Measurements from ENCODE around the gene ZSCAN2. TPM values are rescaled to one million over a fixed set of nuclear protein-coding genes. Genes with fewer than 3 reads are reported as not detected.

The ZSCAN2 gene
- total and polyA plus RNA-seq, 9 donors: 5.6 to 13.3 (median 8.2) TPM

DNA sequence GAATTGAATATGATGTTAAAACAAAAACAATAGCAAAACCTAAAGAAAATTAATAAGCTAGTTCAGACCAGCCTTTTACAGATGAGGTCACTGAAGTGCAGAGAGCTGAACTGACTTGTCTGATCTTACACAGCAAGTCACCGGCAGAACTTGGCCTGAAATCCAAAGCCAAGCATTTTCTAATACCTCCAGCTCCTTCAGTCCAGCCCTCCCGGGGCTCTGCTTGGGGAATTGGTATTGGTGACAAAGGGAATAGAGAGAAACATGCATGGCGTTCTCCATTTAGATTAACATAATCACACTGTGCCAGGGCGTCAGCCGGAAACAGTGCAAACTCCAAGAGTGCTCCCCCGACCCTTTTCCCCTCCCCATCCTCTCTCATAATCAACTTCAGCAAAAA is 14.1 kb upstream of the ZSCAN2 start:
- Histone ChIP-seq H3K4me3 (no peak overlapping the region), H3K4me1 (ENCODE audit: insufficient read depth) (peaks cover 3% of the 10 kb centered on the region), H3K36me3 (no peaks in the 10 kb centered on the region), H3K27me3 (no peaks in the 10 kb centered on the region), H3K9me3 (no peaks in the 10 kb centered on the region), H3K27ac (no peak overlapping the region)
- 78 to 84% (median 84%) methylated on average over 6 of the region's 6 CpGs for WGBS, 3 donors
- TF ChIP-seq, protein P1, sequence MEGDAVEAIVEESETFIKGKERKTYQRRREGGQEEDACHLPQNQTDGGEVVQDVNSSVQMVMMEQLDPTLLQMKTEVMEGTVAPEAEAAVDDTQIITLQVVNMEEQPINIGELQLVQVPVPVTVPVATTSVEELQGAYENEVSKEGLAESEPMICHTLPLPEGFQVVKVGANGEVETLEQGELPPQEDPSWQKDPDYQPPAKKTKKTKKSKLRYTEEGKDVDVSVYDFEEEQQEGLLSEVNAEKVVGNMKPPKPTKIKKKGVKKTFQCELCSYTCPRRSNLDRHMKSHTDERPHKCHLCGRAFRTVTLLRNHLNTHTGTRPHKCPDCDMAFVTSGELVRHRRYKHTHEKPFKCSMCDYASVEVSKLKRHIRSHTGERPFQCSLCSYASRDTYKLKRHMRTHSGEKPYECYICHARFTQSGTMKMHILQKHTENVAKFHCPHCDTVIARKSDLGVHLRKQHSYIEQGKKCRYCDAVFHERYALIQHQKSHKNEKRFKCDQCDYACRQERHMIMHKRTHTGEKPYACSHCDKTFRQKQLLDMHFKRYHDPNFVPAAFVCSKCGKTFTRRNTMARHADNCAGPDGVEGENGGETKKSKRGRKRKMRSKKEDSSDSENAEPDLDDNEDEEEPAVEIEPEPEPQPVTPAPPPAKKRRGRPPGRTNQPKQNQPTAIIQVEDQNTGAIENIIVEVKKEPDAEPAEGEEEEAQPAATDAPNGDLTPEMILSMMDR (IDR thresholded peaks at IDR 0.05): no peak
- no peak for TF ChIP-seq EP300 (IDR thresholded peaks at IDR 0.05)
- DNase-seq: no peak
- intact Hi-C loops (cut with DNase I): loop anchor here in 2 of 4 donors (5.0 to 10.0 kb wide), 2 partner anchors 341 to 348 kb away; no protein-coding TSS in a partner anchor

DNA sequence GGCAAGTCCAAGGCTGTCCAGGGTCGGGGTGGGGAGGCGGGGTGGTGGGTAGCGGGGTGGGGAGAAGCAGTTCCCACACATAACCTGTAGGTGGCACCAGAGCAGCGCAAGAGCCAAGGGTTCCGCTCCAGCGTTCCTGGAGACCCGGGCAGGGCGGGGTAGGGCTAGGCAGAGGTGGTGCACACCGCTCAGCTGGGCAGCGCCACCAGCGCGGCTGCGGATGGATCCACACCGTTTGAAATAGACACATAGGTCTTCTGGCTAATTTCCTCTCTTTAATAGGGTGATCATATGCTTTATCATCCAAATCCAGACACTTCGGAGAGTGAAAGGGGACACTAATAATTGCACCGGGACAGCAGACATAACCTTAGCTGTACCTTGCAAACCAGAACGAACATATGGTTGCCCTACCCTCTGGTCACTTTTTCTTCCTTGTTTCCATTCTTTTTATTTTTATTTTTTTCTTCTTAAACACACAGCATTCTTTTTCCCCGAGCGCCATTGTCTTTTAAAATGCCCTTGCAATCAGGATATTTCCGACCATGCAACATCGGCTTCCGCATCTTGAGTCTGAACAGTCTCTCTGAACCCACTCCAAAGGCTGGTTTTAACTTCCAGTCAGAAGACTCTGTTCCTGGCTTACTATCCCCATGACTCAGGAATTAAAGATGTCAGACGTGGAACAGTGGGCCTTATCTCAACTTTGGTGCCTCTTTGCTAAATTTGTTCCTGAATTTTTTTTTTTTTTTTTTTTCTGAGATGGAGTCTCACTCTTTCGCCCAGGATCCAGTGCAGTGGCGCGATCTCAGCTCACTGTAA is 12.5 kb upstream of the ZSCAN2 start:
- TF ChIP-seq, protein P1 (IDR thresholded peaks at IDR 0.05): peak; percentile 55 to 85 (median 58)
- no peak for TF ChIP-seq EP300 (IDR thresholded peaks at IDR 0.05)
- TF ChIP-seq POLR2A (IDR thresholded peaks at IDR 0.05): no peak
- Histone ChIP-seq H3K4me1 (ENCODE audit: insufficient read depth) (peaks cover 3% of the 10 kb centered on the region), H3K4me3 (peak overlapping the region; percentile 28), H3K27ac (no peak overlapping the region), H3K36me3 (no peaks in the 10 kb centered on the region), H3K9me3 (no peaks in the 10 kb centered on the region), H3K27me3 (no peaks in the 10 kb centered on the region)
- intact Hi-C loops (cut with DNase I): loop anchor here in 2 of 4 donors (1.0 to 10.0 kb wide), 3 partner anchors 231 to 347 kb away; no protein-coding TSS in a partner anchor
- peak; percentile 82 to 89 (median 86) for DNase-seq
- 22 to 23% (median 22%) methylated on average over 25 to 26 of the region's 26 CpGs for WGBS, 3 donors

DNA sequence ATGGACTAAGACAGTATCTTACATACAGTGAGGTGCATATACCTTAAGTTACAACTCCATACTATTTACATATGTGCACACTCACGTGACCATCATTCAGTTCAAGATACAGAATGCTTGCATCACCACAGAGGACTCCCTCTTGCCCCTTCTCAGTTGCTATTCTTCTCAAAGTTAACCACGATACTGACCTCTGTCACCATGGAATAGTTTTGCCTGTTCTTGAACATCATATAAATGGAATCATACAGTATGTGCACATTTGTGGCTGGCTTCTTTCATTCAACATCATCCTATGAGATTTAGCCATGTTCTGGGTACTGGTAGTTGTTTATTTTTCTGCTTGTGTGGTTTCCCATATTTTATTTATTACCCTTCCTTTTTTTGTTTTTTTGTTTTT is 10.4 kb upstream of the ZSCAN2 start:
- Histone ChIP-seq H3K4me3 (no peak overlapping the region), H3K4me1 (ENCODE audit: insufficient read depth) (peaks cover 2% of the 10 kb centered on the region), H3K9me3 (no peaks in the 10 kb centered on the region), H3K27me3 (no peaks in the 10 kb centered on the region), H3K36me3 (no peaks in the 10 kb centered on the region), H3K27ac (no peak overlapping the region)
- intact Hi-C loops (cut with DNase I): loop anchor here in 2 of 4 donors (10.0 kb wide), 1 partner anchor 334 kb away; no protein-coding TSS in a partner anchor
- no peak for DNase-seq
- TF ChIP-seq POLR2A (IDR thresholded peaks at IDR 0.05) (no peak), EP300 (IDR thresholded peaks at IDR 0.05) (no peak)
- TF ChIP-seq, protein P1 (IDR thresholded peaks at IDR 0.05): no peak
- 81 to 94% (median 83%) methylated on average over 2 of the region's 2 CpGs for WGBS, 3 donors

DNA sequence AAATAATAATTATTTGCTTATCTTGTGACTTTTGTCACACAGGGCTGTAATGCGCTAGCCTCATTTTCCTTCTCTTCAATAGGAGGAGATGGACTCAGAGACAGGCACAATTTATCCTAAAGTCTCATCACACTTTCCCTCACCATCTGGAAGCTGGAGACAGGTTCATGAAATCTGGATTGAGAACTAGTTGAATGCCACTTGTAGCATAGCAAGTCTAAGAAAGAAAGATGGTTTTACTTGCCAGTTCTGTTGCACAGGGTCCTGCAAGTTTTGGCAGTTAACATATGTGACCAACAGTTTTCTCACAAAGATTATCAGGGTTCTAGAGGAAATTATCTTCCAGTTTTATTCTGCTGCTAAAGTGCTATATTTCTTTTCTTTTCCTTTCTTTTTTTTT is 9.0 kb upstream of the ZSCAN2 start:
- intact Hi-C loops (cut with DNase I): loop anchor here in 2 of 4 donors (10.0 kb wide), 1 partner anchor 333 kb away; no protein-coding TSS in a partner anchor
- Histone ChIP-seq H3K27me3 (no peaks in the 10 kb centered on the region), H3K9me3 (no peaks in the 10 kb centered on the region), H3K36me3 (no peaks in the 10 kb centered on the region), H3K4me3 (no peak overlapping the region), H3K27ac (no peak overlapping the region), H3K4me1 (ENCODE audit: insufficient read depth) (peaks cover 2% of the 10 kb centered on the region)
- WGBS, 3 donors: 96 to 100% (median 100%) methylated on average over 1 of the region's 1 CpG
- no peak for TF ChIP-seq EP300 (IDR thresholded peaks at IDR 0.05)
- no peak for TF ChIP-seq POLR2A (IDR thresholded peaks at IDR 0.05)
- TF ChIP-seq, protein P1 (IDR thresholded peaks at IDR 0.05): no peak
- DNase-seq: no peak
